Activated T-helper 17 cell treated with anti-CD3 and anti-CD28 coated beads, Interleukin-2, amount 50 U/mL, for 72 hours (primary cell): ENCODE measurements around the gene CXCL17. TPM values are rescaled to one million over a fixed set of nuclear protein-coding genes. Genes with fewer than 3 reads are reported as not detected.
"Not testable (repeated sequence)": the region's sequence is repeated elsewhere in the genome, so short reads cannot be mapped to it uniquely, and the experiment has no call there.

Experiments used
- ATAC-seq: fragments of 150-1000 bp; cut with Tn5 transposase; replicated peaks from 2 replicates; pipeline ENCODE4 v1.10.0; 2021; ENCODE audit warnings: mild to moderate bottlenecking, moderate library complexity
- H3K27ac Mint-ChIP-seq: one replicate; pipeline ENCODE4 v1.8.0; 2022; ENCODE audit warnings: mixed read lengths
- H3K27me3 Mint-ChIP-seq: one replicate; pipeline ENCODE4 v1.8.0; 2022; ENCODE audit warnings: mixed read lengths
- H3K36me3 Mint-ChIP-seq: one replicate; pipeline ENCODE4 v1.8.0; 2022; ENCODE audit warnings: low read depth, mild to moderate bottlenecking, mixed read lengths
- H3K4me1 Mint-ChIP-seq: one replicate; pipeline ENCODE4 v1.8.0; 2022; ENCODE audit warnings: mixed read lengths
- H3K4me3 Mint-ChIP-seq: one replicate; pipeline ENCODE4 v1.8.0; 2022; ENCODE audit warnings: mild to moderate bottlenecking, mixed read lengths
- H3K9me3 Mint-ChIP-seq: one replicate; pipeline ENCODE4 v1.8.0; 2022; ENCODE audit warnings: mixed read lengths
- total RNA-seq, 2 donors: library from RNA; stranded (reverse); gene quantifications; one replicate each; pipeline ENCODE4 v1.2.3, GENCODE V29; 2022

The CXCL17 gene, protein sequence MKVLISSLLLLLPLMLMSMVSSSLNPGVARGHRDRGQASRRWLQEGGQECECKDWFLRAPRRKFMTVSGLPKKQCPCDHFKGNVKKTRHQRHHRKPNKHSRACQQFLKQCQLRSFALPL
- not detected for total RNA-seq

DNA sequence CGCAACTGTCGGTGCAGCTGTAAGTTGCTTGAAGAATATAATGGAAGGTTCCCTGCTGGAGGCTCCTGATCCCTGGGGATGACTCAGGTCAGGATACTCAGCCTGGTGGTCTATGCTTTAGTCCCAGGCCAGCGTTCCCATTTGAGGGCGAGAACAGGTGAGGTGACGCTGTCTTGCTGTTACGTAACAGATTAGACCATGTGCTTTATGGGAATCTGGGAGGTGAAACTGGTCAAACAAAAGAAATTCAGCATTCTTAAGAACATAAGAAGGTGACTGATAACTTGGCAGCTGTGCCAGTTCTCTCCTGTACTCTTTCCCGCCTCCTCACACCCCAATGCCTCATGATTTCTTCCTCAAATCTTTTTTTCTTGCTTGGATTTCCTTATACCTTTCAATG is at the start of gene CXCL17:
Gene CXCL17, minus strand, starts transcription at position 114 of the 400 bp plus-strand sequence. CDS start 114 bp downstream, outside the sequence.
- Mint-ChIP-seq H3K36me3 (no peaks in the 10 kb centered on the region), H3K27me3 (no peaks in the 10 kb centered on the region), H3K9me3 (no peaks in the 10 kb centered on the region), H3K4me1 (peaks cover 27% of the 10 kb centered on the region), H3K4me3 (no peak within 1 kb of the TSS), H3K27ac (no peak within 1 kb of the TSS)
- ATAC-seq, result no peak

GRCh38 chr19:42488783-42489521 is 46.2 kb upstream of the CXCL17 start:
- Mint-ChIP-seq H3K4me3 (no peak overlapping the region), H3K27me3 (no peaks in the 10 kb centered on the region), H3K36me3 (no peaks in the 10 kb centered on the region), H3K9me3 (no peaks in the 10 kb centered on the region), H3K27ac (no peak overlapping the region), H3K4me1 (peaks cover 14% of the 10 kb centered on the region)
- no peak for ATAC-seq

DNA sequence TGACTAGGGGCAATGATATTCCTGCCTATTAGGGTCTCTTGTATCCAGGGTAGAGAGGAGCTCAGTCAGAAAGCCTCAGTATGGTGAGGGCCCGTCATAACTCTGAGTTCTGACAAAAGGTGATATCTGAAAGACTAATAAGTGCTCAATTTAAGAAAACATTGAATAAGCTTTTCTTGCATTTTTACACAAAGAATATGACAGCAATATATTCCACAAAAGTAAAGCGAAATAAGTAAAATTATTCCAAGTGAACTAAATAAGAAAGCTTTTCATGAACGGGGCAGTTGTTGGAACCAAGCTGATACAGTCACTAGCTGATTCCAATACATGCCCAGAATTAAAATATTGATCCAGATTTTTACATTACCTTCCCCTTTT is 45.0 kb upstream of the CXCL17 start:
- no peaks in the 10 kb centered on the region for H3K27me3 Mint-ChIP-seq
- H3K36me3 Mint-ChIP-seq, result no peaks in the 10 kb centered on the region

GRCh38 chr19:42487032-42487797 is 44.5 kb upstream of the CXCL17 start:
- H3K36me3 Mint-ChIP-seq, result no peaks in the 10 kb centered on the region
- peaks cover 20% of the 10 kb centered on the region for H3K4me1 Mint-ChIP-seq
- peak; percentile 62 for ATAC-seq
- H3K4me3 Mint-ChIP-seq, result peak overlapping the region; percentile 39
- H3K9me3 Mint-ChIP-seq, result no peaks in the 10 kb centered on the region
- peak overlapping the region; percentile 55 for H3K27ac Mint-ChIP-seq
- no peaks in the 10 kb centered on the region for H3K27me3 Mint-ChIP-seq

More for the DNA sequence above, 45.0 kb upstream of the CXCL17 start:
- ATAC-seq, result no peak
- Mint-ChIP-seq H3K4me1 (peaks cover 20% of the 10 kb centered on the region), H3K27ac (no peak overlapping the region), H3K9me3 (no peaks in the 10 kb centered on the region), H3K4me3 (no peak overlapping the region)

GRCh38 chr19:42485036-42485435 is 42.3 kb upstream of the CXCL17 start:
- peaks cover 32% of the 10 kb centered on the region for H3K4me1 Mint-ChIP-seq
- not testable (repeated sequence) for ATAC-seq, H3K9me3 Mint-ChIP-seq, H3K27me3 Mint-ChIP-seq, H3K27ac Mint-ChIP-seq, H3K4me3 Mint-ChIP-seq, H3K36me3 Mint-ChIP-seq

GRCh38 chr19:42480335-42481095 is 37.8 kb upstream of the CXCL17 start:
- H3K4me3 Mint-ChIP-seq, result peak overlapping the region; percentile 60

GRCh38 chr19:42479736-42480135 is 37.0 kb upstream of the CXCL17 start:
- H3K27me3 Mint-ChIP-seq, result no peaks in the 10 kb centered on the region
- no peak overlapping the region for H3K4me3 Mint-ChIP-seq
- no peaks in the 10 kb centered on the region for H3K36me3 Mint-ChIP-seq
- no peak for ATAC-seq
- H3K9me3 Mint-ChIP-seq, result peaks cover 4% of the 10 kb centered on the region
- H3K4me1 Mint-ChIP-seq, result peaks cover 32% of the 10 kb centered on the region
- no peak overlapping the region for H3K27ac Mint-ChIP-seq

More at GRCh38 chr19:42480335-42481095, 37.8 kb upstream of the CXCL17 start:
- H3K4me1 Mint-ChIP-seq, result peaks cover 32% of the 10 kb centered on the region
- peaks cover 4% of the 10 kb centered on the region for H3K9me3 Mint-ChIP-seq
- H3K27ac Mint-ChIP-seq, result peak overlapping the region; percentile 50
- peak; percentile 88 for ATAC-seq
- H3K27me3 Mint-ChIP-seq, result no peaks in the 10 kb centered on the region
- no peaks in the 10 kb centered on the region for H3K36me3 Mint-ChIP-seq

DNA sequence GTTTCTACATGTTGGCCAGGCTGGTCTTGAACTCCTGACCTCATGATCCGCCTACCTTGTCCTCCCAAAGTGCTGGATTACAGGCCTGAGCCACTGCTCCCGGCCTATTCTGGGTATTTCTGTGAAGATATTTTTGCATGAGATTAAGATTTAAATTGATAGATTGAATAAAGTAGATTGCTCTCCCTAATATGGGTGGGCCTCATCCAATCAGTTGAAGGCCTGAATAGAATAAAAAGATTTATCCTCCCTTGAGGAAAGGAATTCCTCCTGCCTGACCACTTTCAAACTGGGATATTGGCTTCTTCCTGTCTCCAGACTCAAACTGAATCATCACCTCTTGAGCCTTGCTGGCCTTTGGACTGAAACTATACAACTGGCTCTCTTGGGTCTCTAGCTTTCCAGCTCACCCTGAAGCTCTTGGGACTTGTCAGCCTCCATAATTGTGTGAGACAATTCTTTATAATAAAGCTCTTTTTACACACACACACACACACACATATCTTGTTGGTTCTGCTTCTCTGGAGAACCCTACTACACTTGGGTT is 36.1 kb upstream of the CXCL17 start:
- Mint-ChIP-seq H3K36me3 (no peaks in the 10 kb centered on the region), H3K9me3 (peaks cover 4% of the 10 kb centered on the region), H3K27ac (peak overlapping the region; percentile 37), H3K4me3 (no peak overlapping the region), H3K4me1 (peaks cover 26% of the 10 kb centered on the region), H3K27me3 (no peaks in the 10 kb centered on the region)
- ATAC-seq, result no peak

GRCh38 chr19:42477933-42478332 is 35.2 kb upstream of the CXCL17 start:
- no peak overlapping the region for H3K27ac Mint-ChIP-seq
- H3K9me3 Mint-ChIP-seq, result peaks cover 4% of the 10 kb centered on the region
- no peak for ATAC-seq

GRCh38 chr19:42477117-42477516 is 34.4 kb upstream of the CXCL17 start:
- Mint-ChIP-seq H3K4me1 (peaks cover 22% of the 10 kb centered on the region), H3K9me3 (peaks cover 4% of the 10 kb centered on the region), H3K36me3 (no peaks in the 10 kb centered on the region), H3K4me3 (no peak overlapping the region), H3K27me3 (no peaks in the 10 kb centered on the region), H3K27ac (no peak overlapping the region)
- ATAC-seq, result no peak

More at GRCh38 chr19:42477933-42478332, 35.2 kb upstream of the CXCL17 start:
- Mint-ChIP-seq H3K27me3 (no peaks in the 10 kb centered on the region), H3K36me3 (no peaks in the 10 kb centered on the region), H3K4me3 (no peak overlapping the region), H3K4me1 (peaks cover 22% of the 10 kb centered on the region)

DNA sequence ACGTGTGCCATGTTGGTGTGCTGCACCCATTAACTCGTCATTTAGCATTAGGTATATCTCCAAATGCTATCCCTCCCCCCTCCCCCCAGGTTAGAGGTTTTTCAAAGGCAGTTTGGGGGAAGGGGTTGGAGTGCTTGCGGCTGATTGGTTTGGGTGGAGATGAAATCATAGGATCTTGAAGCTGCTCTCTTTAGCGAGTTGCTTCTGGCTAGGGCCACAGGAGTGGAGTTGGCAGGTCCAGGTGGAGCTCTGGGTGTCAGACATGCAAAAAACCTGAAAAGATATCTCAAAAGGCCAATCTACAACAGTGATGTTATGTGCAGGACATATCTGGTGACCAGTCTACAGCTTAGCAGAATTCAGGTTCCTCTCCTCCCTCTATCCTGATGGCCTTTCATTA is 32.6 kb upstream of the CXCL17 start:
- Mint-ChIP-seq H3K4me1 (peaks cover 10% of the 10 kb centered on the region), H3K27me3 (no peaks in the 10 kb centered on the region), H3K4me3 (no peak overlapping the region), H3K9me3 (peaks cover 4% of the 10 kb centered on the region), H3K27ac (no peak overlapping the region), H3K36me3 (no peaks in the 10 kb centered on the region)
- ATAC-seq, result no peak

DNA sequence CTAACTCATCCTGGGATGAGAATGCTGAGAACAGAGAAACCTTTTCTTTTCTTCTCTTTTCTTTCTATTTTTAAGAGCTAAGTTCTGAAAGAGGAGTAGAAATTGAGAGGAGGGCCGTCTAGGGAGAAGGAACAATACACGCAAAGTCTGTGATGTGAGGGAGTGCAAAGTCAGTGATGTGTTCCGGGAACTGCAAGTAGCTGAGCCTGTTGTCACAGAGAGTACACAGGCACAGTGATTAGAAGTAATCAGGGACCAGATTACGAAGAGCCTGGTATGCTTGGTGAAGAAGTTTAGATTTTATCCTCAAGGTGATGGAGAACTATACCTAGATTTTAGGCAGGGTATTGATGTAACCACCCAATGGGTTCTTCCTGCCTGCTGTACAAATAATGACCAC is 32.0 kb upstream of the CXCL17 start:
- peaks cover 4% of the 10 kb centered on the region for H3K9me3 Mint-ChIP-seq
- no peaks in the 10 kb centered on the region for H3K36me3 Mint-ChIP-seq
- H3K4me3 Mint-ChIP-seq, result no peak overlapping the region
- H3K27me3 Mint-ChIP-seq, result no peaks in the 10 kb centered on the region
- ATAC-seq, result no peak
- H3K27ac Mint-ChIP-seq, result no peak overlapping the region
- peaks cover 10% of the 10 kb centered on the region for H3K4me1 Mint-ChIP-seq

DNA sequence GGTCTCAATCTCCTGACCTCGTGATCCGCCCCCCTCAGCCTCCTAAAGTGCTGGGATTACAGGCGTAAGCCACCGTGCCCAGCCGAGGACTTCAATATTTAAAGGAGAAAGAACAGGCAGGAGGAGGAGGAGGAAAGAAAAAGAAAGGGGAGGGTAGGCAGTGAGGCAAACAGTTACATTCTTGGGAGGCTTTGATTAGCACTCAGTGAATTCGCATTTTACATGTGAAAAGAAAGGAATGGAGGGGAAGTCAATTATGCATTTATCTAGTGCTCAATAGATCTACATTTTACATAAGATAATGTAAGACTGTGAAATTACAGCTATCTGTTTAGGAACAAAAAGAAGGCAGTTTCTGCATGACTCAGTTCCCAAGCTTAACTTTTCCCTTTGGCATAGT is 30.9 kb upstream of the CXCL17 start:
- no peak overlapping the region for H3K4me3 Mint-ChIP-seq
- no peaks in the 10 kb centered on the region for H3K4me1 Mint-ChIP-seq
- H3K36me3 Mint-ChIP-seq, result no peaks in the 10 kb centered on the region
- H3K27me3 Mint-ChIP-seq, result no peaks in the 10 kb centered on the region
- no peak overlapping the region for H3K27ac Mint-ChIP-seq
- no peaks in the 10 kb centered on the region for H3K9me3 Mint-ChIP-seq
- no peak for ATAC-seq
